Astrocyte (in vitro differentiated cells and primary cell): ENCODE measurements around the gene GPR137B. TPM values are rescaled to one million over a fixed set of nuclear protein-coding genes. Genes with fewer than 3 reads are reported as not detected.
A peak's percentile ranks its signal among the peaks of the same experiment; 100 is the strongest.

Experiments used
- DNase-seq: peaks from one replicate; pipeline ENCODE4 v3.0.0-alpha.2; 2010; ENCODE audit warnings: low read depth
- FAIRE-seq: peaks from 2 replicates; lab custom pipeline; 2011; peaks lifted over from hg19 to GRCh38; lab: Jason Lieb, UNC
- H2AFZ ChIP-seq: 2 replicates; pipeline ENCODE4 v1.6.0; 2012; ENCODE audit warnings: low read depth, low read length, inconsistent platforms
- H3K27ac ChIP-seq: 2 replicates; pipeline ENCODE4 v1.5.1; 2011; ENCODE audit warnings: low read depth, low read length, inconsistent platforms
- H3K27me3 ChIP-seq: 2 replicates; pipeline ENCODE4 v1.6.0; 2011; ENCODE audit warnings: low read length, inconsistent platforms; ENCODE audit not compliant: insufficient read depth
- H3K36me3 ChIP-seq: 2 replicates; pipeline ENCODE4 v1.5.1; 2011; ENCODE audit warnings: low read length, inconsistent platforms; ENCODE audit not compliant: insufficient read depth
- H3K4me1 ChIP-seq: 2 replicates; pipeline ENCODE4 v1.5.1; 2011; ENCODE audit warnings: low read length, inconsistent platforms; ENCODE audit not compliant: insufficient read depth
- H3K4me2 ChIP-seq: 2 replicates; pipeline ENCODE4 v1.6.0; 2012; ENCODE audit warnings: low read length, inconsistent platforms
- H3K4me3 ChIP-seq: 2 replicates; pipeline ENCODE4 v1.5.1; 2011; ENCODE audit warnings: low read depth, mild to moderate bottlenecking, low read length, inconsistent platforms; ENCODE audit not compliant: insufficient read depth
- H3K79me2 ChIP-seq: 2 replicates; pipeline ENCODE4 v1.6.0; 2012; ENCODE audit warnings: mild to moderate bottlenecking, low read length, inconsistent platforms; ENCODE audit not compliant: insufficient read depth
- H3K9ac ChIP-seq: 2 replicates; pipeline ENCODE4 v1.6.0; 2012; ENCODE audit warnings: mild to moderate bottlenecking, low read length, inconsistent platforms
- H3K9me3 ChIP-seq: 2 replicates; pipeline ENCODE4 v1.5.1; 2012; ENCODE audit warnings: low read depth, mild to moderate bottlenecking, low read length, inconsistent platforms; ENCODE audit not compliant: insufficient read depth
- H4K20me1 ChIP-seq: 2 replicates; pipeline ENCODE4 v1.6.0; 2012; ENCODE audit warnings: low read length, inconsistent platforms; ENCODE audit not compliant: insufficient read depth
- H3K27ac Mint-ChIP-seq: one replicate; pipeline ENCODE4 v1.8.0; 2021; ENCODE audit warnings: mild to moderate bottlenecking, mixed read lengths; ENCODE audit not compliant: unreplicated experiment
- H3K27me3 Mint-ChIP-seq: one replicate; pipeline ENCODE4 v1.8.0; 2021; ENCODE audit warnings: low read depth, mixed read lengths; ENCODE audit not compliant: unreplicated experiment
- H3K36me3 Mint-ChIP-seq: one replicate; pipeline ENCODE4 v1.8.0; 2021; ENCODE audit warnings: low read depth, mixed read lengths; ENCODE audit not compliant: unreplicated experiment
- H3K4me1 Mint-ChIP-seq: one replicate; pipeline ENCODE4 v1.8.0; 2021; ENCODE audit warnings: low read depth, mixed read lengths; ENCODE audit not compliant: unreplicated experiment
- H3K4me3 Mint-ChIP-seq: one replicate; pipeline ENCODE4 v1.8.0; 2021; ENCODE audit warnings: mild to moderate bottlenecking, moderate library complexity, mixed read lengths; ENCODE audit not compliant: unreplicated experiment
- H3K9me3 Mint-ChIP-seq: one replicate; pipeline ENCODE4 v1.8.0; 2021; ENCODE audit warnings: mild to moderate bottlenecking, mixed read lengths; ENCODE audit not compliant: unreplicated experiment
- EZH2 ChIP-seq: IDR thresholded peaks from 2 replicates; pipeline ENCODE4 v1.6.1; 2012; ENCODE audit warnings: mild to moderate bottlenecking, low read length, inconsistent platforms; ENCODE audit not compliant: insufficient read depth
- total RNA-seq: library from RNA; stranded (reverse); gene quantifications from 2 replicates; pipeline ENCODE4 v1.2.1, GENCODE V29; 2021
- TF ChIP-seq, protein P1 (sequence below): IDR thresholded peaks from 2 replicates; pipeline ENCODE4 v1.5.1; 2011; ENCODE audit warnings: low read depth, mild to moderate bottlenecking, inconsistent platforms, low read length, moderate library complexity; ENCODE audit not compliant: insufficient read depth

Gene GPR137B
- total RNA-seq, 1 donor from 2014 or later = 12.9 TPM

GRCh38 chr1:236141447-236142252 is 689 bp upstream of the GPR137B start:
- TF ChIP-seq, protein P1, sequence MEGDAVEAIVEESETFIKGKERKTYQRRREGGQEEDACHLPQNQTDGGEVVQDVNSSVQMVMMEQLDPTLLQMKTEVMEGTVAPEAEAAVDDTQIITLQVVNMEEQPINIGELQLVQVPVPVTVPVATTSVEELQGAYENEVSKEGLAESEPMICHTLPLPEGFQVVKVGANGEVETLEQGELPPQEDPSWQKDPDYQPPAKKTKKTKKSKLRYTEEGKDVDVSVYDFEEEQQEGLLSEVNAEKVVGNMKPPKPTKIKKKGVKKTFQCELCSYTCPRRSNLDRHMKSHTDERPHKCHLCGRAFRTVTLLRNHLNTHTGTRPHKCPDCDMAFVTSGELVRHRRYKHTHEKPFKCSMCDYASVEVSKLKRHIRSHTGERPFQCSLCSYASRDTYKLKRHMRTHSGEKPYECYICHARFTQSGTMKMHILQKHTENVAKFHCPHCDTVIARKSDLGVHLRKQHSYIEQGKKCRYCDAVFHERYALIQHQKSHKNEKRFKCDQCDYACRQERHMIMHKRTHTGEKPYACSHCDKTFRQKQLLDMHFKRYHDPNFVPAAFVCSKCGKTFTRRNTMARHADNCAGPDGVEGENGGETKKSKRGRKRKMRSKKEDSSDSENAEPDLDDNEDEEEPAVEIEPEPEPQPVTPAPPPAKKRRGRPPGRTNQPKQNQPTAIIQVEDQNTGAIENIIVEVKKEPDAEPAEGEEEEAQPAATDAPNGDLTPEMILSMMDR = no peak
- TF ChIP-seq EZH2 = no peak
- Histone ChIP-seq H3K36me3 (no peaks in the 10 kb centered on the region), H3K27me3 (peaks cover 34% of the 10 kb centered on the region), H3K4me1 (peaks cover 11% of the 10 kb centered on the region), H3K9ac (peak overlapping the region; percentile 21), H4K20me1 (peaks cover 26% of the 10 kb centered on the region), H2AFZ (peak overlapping the region; percentile 84), H3K4me2 (peak overlapping the region; percentile 91), H3K9me3 (no peaks in the 10 kb centered on the region), H3K4me3 (peak overlapping the region; percentile 58), H3K79me2 (peaks cover 7% of the 10 kb centered on the region), H3K27ac (no peak overlapping the region)
- H3K27me3 Mint-ChIP-seq = peaks cover 34% of the 10 kb centered on the region
- H3K27ac Mint-ChIP-seq = no peak overlapping the region
- DNase-seq = peak; percentile 54
- no peaks in the 10 kb centered on the region for H3K9me3 Mint-ChIP-seq
- peaks cover 6% of the 10 kb centered on the region for H3K4me1 Mint-ChIP-seq
- peaks cover 7% of the 10 kb centered on the region for H3K36me3 Mint-ChIP-seq
- FAIRE-seq = no peak
- H3K4me3 Mint-ChIP-seq = peak overlapping the region; percentile 89

DNA sequence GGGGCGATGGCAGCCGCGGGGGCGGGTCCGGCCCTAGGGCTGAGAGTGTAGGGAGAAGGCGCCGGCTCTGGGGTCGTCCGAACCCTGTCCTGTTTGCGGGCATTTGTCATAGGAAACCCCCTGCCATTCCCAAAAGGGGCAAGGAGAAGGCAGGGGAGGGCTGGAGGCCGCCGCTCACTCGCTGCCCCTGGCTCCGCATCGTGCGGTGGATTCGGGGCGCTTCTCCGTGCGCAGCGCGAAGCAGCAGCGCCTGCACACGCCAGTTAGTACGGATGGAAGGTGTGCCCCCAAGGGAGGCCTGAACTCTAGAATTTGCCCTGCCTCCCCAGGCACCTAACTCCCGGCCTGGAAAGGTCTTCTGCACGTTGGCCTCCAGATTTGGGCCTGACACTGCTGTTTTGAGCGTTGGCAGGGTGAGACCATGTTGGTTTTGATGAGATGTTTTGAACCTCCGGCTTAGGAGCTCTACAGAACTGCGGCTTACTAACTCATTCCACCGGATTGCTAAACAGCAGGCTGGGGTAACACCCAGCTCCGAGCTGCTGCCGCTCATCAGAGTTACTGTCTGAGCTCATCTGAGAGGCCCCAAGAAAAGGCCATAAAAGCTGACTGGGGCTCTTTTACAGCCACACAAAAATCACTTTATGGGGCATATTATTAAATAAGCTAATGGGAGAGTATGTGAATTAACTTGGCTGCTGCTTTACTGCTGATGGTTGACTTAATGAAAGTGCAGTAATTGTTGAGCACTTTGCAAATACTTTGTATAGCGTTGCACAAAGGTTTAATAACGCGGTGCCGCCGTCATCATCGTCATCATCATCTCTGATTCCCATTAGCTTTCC is 987 bp downstream of the GPR137B start:
- Histone ChIP-seq H3K79me2 (peaks cover 7% of the 10 kb centered on the region), H3K4me1 (peaks cover 12% of the 10 kb centered on the region), H3K27ac (no peak overlapping the region), H3K4me2 (peak overlapping the region; percentile 97), H2AFZ (peak overlapping the region; percentile 98), H3K4me3 (peak overlapping the region; percentile 78), H3K9ac (peak overlapping the region; percentile 79), H4K20me1 (peaks cover 38% of the 10 kb centered on the region), H3K36me3 (no peaks in the 10 kb centered on the region), H3K9me3 (no peaks in the 10 kb centered on the region), H3K27me3 (peaks cover 26% of the 10 kb centered on the region)
- H3K4me1 Mint-ChIP-seq = peaks cover 6% of the 10 kb centered on the region
- FAIRE-seq = no peak
- H3K27ac Mint-ChIP-seq = peak overlapping the region; percentile 8
- H3K36me3 Mint-ChIP-seq = peaks cover 11% of the 10 kb centered on the region
- H3K27me3 Mint-ChIP-seq = peaks cover 29% of the 10 kb centered on the region
- TF ChIP-seq, protein P1 = no peak
- TF ChIP-seq EZH2 = no peak
- peak overlapping the region; percentile 100 for H3K4me3 Mint-ChIP-seq
- peak; percentile 51 for DNase-seq
- no peaks in the 10 kb centered on the region for H3K9me3 Mint-ChIP-seq
